Osteocyte (in vitro differentiated cells): ENCODE measurements around the gene PSMD14. TPM values are rescaled to one million over a fixed set of nuclear protein-coding genes. Genes with fewer than 3 reads are reported as not detected.

Experiments
- DNase-seq: peaks from one replicate; pipeline ENCODE4 v3.0.0; 2021; ENCODE audit warnings: mixed read lengths; ENCODE audit not compliant: unreplicated experiment; ENCODE audit errors: extremely low spot score
- H3K27ac Mint-ChIP-seq: one replicate; pipeline ENCODE4 v1.8.0; 2021; ENCODE audit warnings: mild to moderate bottlenecking, mixed read lengths; ENCODE audit not compliant: unreplicated experiment
- H3K27me3 Mint-ChIP-seq: one replicate; pipeline ENCODE4 v1.8.0; 2021; ENCODE audit warnings: mixed read lengths; ENCODE audit not compliant: unreplicated experiment
- H3K36me3 Mint-ChIP-seq: one replicate; pipeline ENCODE4 v1.8.0; 2021; ENCODE audit warnings: mixed read lengths; ENCODE audit not compliant: unreplicated experiment
- H3K4me1 Mint-ChIP-seq: one replicate; pipeline ENCODE4 v1.8.0; 2021; ENCODE audit warnings: mixed read lengths; ENCODE audit not compliant: unreplicated experiment
- H3K4me3 Mint-ChIP-seq: one replicate; pipeline ENCODE4 v1.8.0; 2021; ENCODE audit warnings: mild to moderate bottlenecking, moderate library complexity, mixed read lengths; ENCODE audit not compliant: unreplicated experiment
- H3K9me3 Mint-ChIP-seq: one replicate; pipeline ENCODE4 v1.8.0; 2021; ENCODE audit warnings: mixed read lengths; ENCODE audit not compliant: unreplicated experiment
- CTCF ChIP-seq: fragments of 200-600 bp; sonication (generic); IDR thresholded peaks from 2 replicates; pipeline ENCODE4 v1.5.0; 2021; ENCODE audit warnings: antibody characterized with exemption, mild to moderate bottlenecking, moderate library complexity
- total RNA-seq: library from RNA; stranded (reverse); gene quantifications from 2 replicates; pipeline ENCODE4 v1.2.1, GENCODE V29; 2021

The PSMD14 gene
- total RNA-seq, 1 donor from 2014 or later, result 38.7 TPM

GRCh38 chr2:161369311-161369710 lies 61.1 kb downstream of the PSMD14 start:
- H3K27me3 Mint-ChIP-seq, result no peaks in the 10 kb centered on the region
- no peak overlapping the region for H3K27ac Mint-ChIP-seq
- H3K4me3 Mint-ChIP-seq, result no peak overlapping the region
- H3K9me3 Mint-ChIP-seq, result no peaks in the 10 kb centered on the region
- H3K36me3 Mint-ChIP-seq, result peaks cover 25% of the 10 kb centered on the region
- no peak for TF ChIP-seq CTCF
- peaks cover 4% of the 10 kb centered on the region for H3K4me1 Mint-ChIP-seq
- DNase-seq, result no peak

DNA sequence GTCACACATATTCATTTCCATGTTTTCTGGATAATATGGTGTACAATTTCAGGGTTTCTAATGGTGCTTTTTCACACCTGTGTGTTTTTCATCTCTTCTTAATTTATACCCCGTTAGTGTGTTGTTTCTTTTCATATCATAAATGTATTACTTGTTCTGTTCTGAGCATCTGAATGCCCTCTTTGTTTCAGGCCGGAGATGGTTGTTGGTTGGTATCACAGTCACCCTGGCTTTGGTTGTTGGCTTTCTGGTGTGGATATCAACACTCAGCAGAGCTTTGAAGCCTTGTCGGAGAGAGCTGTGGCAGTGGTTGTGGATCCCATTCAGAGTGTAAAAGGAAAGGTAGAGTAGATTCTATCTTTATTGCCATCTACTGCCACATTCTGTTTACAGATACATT lies 62.8 kb downstream of the PSMD14 start:
- DNase-seq, result no peak
- Mint-ChIP-seq H3K36me3 (peaks cover 29% of the 10 kb centered on the region), H3K4me1 (peaks cover 4% of the 10 kb centered on the region), H3K27ac (no peak overlapping the region), H3K27me3 (no peaks in the 10 kb centered on the region), H3K4me3 (no peak overlapping the region), H3K9me3 (no peaks in the 10 kb centered on the region)
- no peak for TF ChIP-seq CTCF

DNA sequence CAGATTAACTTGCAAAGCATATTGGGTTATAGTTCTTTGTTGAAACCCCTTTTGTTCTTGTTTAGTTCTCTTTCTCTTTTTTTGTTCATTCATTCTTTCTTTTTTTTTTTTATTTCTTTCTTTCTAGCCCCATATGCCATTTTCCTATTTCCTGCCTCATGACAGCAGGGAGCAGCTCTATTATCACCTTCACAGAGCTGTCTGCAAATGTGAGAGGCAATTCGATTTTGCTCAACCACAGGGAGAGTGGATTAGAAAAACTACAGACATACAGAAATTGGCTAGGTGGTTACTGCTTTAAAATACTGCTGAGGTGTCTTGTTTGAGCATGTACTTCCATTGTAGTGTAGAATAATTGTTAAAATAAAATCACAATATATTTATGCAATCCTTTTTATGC lies 63.6 kb downstream of the PSMD14 start:
- no peak for TF ChIP-seq CTCF
- no peak overlapping the region for H3K27ac Mint-ChIP-seq
- H3K4me1 Mint-ChIP-seq, result peaks cover 4% of the 10 kb centered on the region
- no peaks in the 10 kb centered on the region for H3K27me3 Mint-ChIP-seq
- H3K9me3 Mint-ChIP-seq, result no peaks in the 10 kb centered on the region
- no peak overlapping the region for H3K4me3 Mint-ChIP-seq
- DNase-seq, result no peak
- peaks cover 29% of the 10 kb centered on the region for H3K36me3 Mint-ChIP-seq

- Mint-ChIP-seq H3K27me3 (no peaks in the 10 kb centered on the region), H3K36me3 (peaks cover 20% of the 10 kb centered on the region), H3K27ac (no peak overlapping the region), H3K9me3 (no peaks in the 10 kb centered on the region), H3K4me1 (peaks cover 4% of the 10 kb centered on the region), H3K4me3 (no peak overlapping the region)
- DNase-seq, result no peak
- no peak for TF ChIP-seq CTCF
These were observed 65.7 kb downstream of the PSMD14 start for GRCh38 chr2:161373942-161374341.

DNA sequence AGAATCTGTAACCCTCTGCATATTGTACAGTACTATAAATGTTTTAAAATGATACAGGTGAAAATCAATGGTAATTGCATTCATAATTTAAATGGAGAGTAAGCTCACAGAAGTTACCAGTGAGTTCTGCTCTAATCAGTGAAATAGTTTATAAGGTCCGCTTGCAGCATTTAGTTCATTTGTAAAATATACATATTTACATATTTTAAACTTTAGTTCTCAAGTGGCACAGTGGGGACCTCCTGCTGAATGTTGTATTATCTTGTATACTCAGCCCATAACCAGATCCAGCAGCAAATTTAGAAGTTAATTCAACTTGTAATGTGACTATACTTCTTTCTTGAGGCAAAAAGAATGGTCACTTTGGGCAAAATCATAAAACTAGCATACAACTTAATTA lies 66.2 kb downstream of the PSMD14 start:
- DNase-seq, result no peak
- H3K27me3 Mint-ChIP-seq, result no peaks in the 10 kb centered on the region
- no peak for TF ChIP-seq CTCF
- peaks cover under 1% of the 10 kb centered on the region for H3K4me1 Mint-ChIP-seq
- H3K9me3 Mint-ChIP-seq, result no peaks in the 10 kb centered on the region
- peaks cover 20% of the 10 kb centered on the region for H3K36me3 Mint-ChIP-seq
- no peak overlapping the region for H3K27ac Mint-ChIP-seq
- H3K4me3 Mint-ChIP-seq, result no peak overlapping the region
